ENCODE measurements around the gene PRR19.

The PRR19 gene

GRCh38 chr19:42311657-42312056, 9.7 kb downstream of the PRR19 start:
- Histone ChIP-seq H3K9me3 (ENCODE audit: control insufficient read depth, insufficient read depth, low read length) (no peaks in the 10 kb centered on the region), H3K79me2 (ENCODE audit: control insufficient read depth, low read length) (no peaks in the 10 kb centered on the region), H3K4me1 (ENCODE audit: control insufficient read depth, low read length) (peaks cover 29% of the 10 kb centered on the region), H3K27ac (ENCODE audit: low read depth, low read length) (no peak overlapping the region), H3K4me3 (ENCODE audit: low read length) (no peak overlapping the region), H3K27me3 (ENCODE audit: control insufficient read depth, low read length) (peaks cover 25% of the 10 kb centered on the region), H4K20me1 (ENCODE audit: control insufficient read depth, insufficient read depth, low read depth, low read length) (no peaks in the 10 kb centered on the region), H3K4me2 (ENCODE audit: low read length) (no peak overlapping the region), H3F3A (ENCODE audit: control insufficient read depth, insufficient read depth) (0 out of 2 replicates have a peak, but pooled peaks cover 3% of the 10 kb centered on the region), H3K36me3 (ENCODE audit: control insufficient read depth, low read length) (no peaks in the 10 kb centered on the region), H3K9me2 (replicated peaks; ENCODE audit: control insufficient read depth, low read length) (no peaks in the 10 kb centered on the region)
- TF ChIP-seq EZH2phosphoT487 (IDR thresholded peaks at IDR 0.05; ENCODE audit: borderline replicate concordance, low read length) (no peak), CTCF (IDR thresholded peaks at IDR 0.05; ENCODE audit: low read depth, low read length, poor library complexity, severe bottlenecking) (peak; percentile 22)

- Histone ChIP-seq H3K79me2 (ENCODE audit: control insufficient read depth, low read length) (no peaks in the 10 kb centered on the region), H3F3A (ENCODE audit: control insufficient read depth, insufficient read depth) (0 out of 2 replicates have a peak, but pooled peaks cover 5% of the 10 kb centered on the region), H3K27me3 (ENCODE audit: control insufficient read depth, low read length) (peaks cover 25% of the 10 kb centered on the region), H3K4me1 (ENCODE audit: control insufficient read depth, low read length) (peaks cover 36% of the 10 kb centered on the region), H3K27ac (ENCODE audit: low read depth, low read length) (no peak overlapping the region), H3K36me3 (ENCODE audit: control insufficient read depth, low read length) (no peaks in the 10 kb centered on the region), H3K4me2 (ENCODE audit: low read length) (peak overlapping the region; percentile 95), H3K9me2 (replicated peaks; ENCODE audit: control insufficient read depth, low read length) (no peaks in the 10 kb centered on the region), H3K9me3 (ENCODE audit: control insufficient read depth, insufficient read depth, low read length) (no peaks in the 10 kb centered on the region), H3K4me3 (ENCODE audit: low read length) (peak overlapping the region; percentile 86), H4K20me1 (ENCODE audit: control insufficient read depth, insufficient read depth, low read depth, low read length) (no peaks in the 10 kb centered on the region)
- TF ChIP-seq EZH2phosphoT487 (IDR thresholded peaks at IDR 0.05; ENCODE audit: borderline replicate concordance, low read length) (no peak), CTCF (IDR thresholded peaks at IDR 0.05; ENCODE audit: low read depth, low read length, poor library complexity, severe bottlenecking) (no peak)
Measured at GRCh38 chr19:42312370-42312769, 10.4 kb downstream of the PRR19 start.

- peaks cover 25% of the 10 kb centered on the region for H3K27me3 ChIP-seq (ENCODE audit: control insufficient read depth, low read length)
- no peaks in the 10 kb centered on the region for H3K9me3 ChIP-seq (ENCODE audit: control insufficient read depth, insufficient read depth, low read length)
- no peaks in the 10 kb centered on the region for H3K79me2 ChIP-seq (ENCODE audit: control insufficient read depth, low read length)
- H3K4me1 ChIP-seq (ENCODE audit: control insufficient read depth, low read length), result peaks cover 45% of the 10 kb centered on the region
- peak within 1 kb of the TSS; percentile 95 for H3K4me2 ChIP-seq (ENCODE audit: low read length)
- H3K27ac ChIP-seq (ENCODE audit: low read depth, low read length), result no peak within 1 kb of the TSS
- no peaks in the 10 kb centered on the region for H4K20me1 ChIP-seq (ENCODE audit: control insufficient read depth, insufficient read depth, low read depth, low read length)
- H3K4me3 ChIP-seq (ENCODE audit: low read length), result peak within 1 kb of the TSS; percentile 86
- H3F3A ChIP-seq (ENCODE audit: control insufficient read depth, insufficient read depth), result 0 out of 2 replicates have a peak, but pooled peaks cover 5% of the 10 kb centered on the region
- TF ChIP-seq CTCF (IDR thresholded peaks at IDR 0.05; ENCODE audit: low read depth, low read length, poor library complexity, severe bottlenecking) (peak; percentile 48), EZH2phosphoT487 (IDR thresholded peaks at IDR 0.05; ENCODE audit: borderline replicate concordance, low read length) (no peak)
- no peaks in the 10 kb centered on the region for H3K9me2 ChIP-seq (replicated peaks; ENCODE audit: control insufficient read depth, low read length)
- no peaks in the 10 kb centered on the region for H3K36me3 ChIP-seq (ENCODE audit: control insufficient read depth, low read length)
Measured at GRCh38 chr19:42313096-42313839, 11.3 kb downstream of the PRR19 start, which contains the start of gene TMEM145. Gene TMEM145 (plus strand): TSS chr19:42313309. CDS start chr19:42313377, 68 bp downstream.

Data from DOHH2 (cell line).